Cardiac muscle cell (in vitro differentiated cells and primary cell): Measurements from ENCODE around the gene PKP4. TPM values are rescaled to one million over a fixed set of nuclear protein-coding genes. Genes with fewer than 3 reads are reported as not detected.
A peak's percentile ranks its signal among the peaks of the same experiment; 100 is the strongest.

Experiments
- DNase-seq, 2 donors: peaks; one replicate each; pipeline versions ENCODE4 v3.0.0 to v3.0.0-alpha.2; 2010 to 2017; ENCODE audit warnings: low read depth in 1 of 2, low spot score in 1 of 2
- H3K27ac ChIP-seq: fragments of 200-600 bp; sonication (generic); 2 replicates; pipeline ENCODE4 v1.5.1; 2016
- H3K27me3 ChIP-seq: fragments of 200-600 bp; sonication (generic); 2 replicates; pipeline ENCODE4 v1.6.0; 2016; ENCODE audit warnings: control low read depth
- H3K36me3 ChIP-seq: fragments of 200-600 bp; sonication (generic); 2 replicates; pipeline ENCODE4 v1.5.1; 2016; ENCODE audit warnings: control low read depth
- H3K4me1 ChIP-seq: fragments of 200-600 bp; sonication (generic); 2 replicates; pipeline ENCODE4 v1.8.1; 2017; ENCODE audit warnings: low read depth, mild to moderate bottlenecking, mixed run types
- H3K4me3 ChIP-seq: fragments of 200-600 bp; sonication (generic); 2 replicates; pipeline ENCODE4 v1.5.1; 2016; ENCODE audit warnings: mild to moderate bottlenecking
- H3K9me3 ChIP-seq: fragments of 200-600 bp; sonication (generic); 2 replicates; pipeline ENCODE4 v1.5.1; 2017; ENCODE audit warnings: low read depth, mild to moderate bottlenecking, control low read depth
- CTCF ChIP-seq: IDR thresholded peaks from 2 replicates; pipeline ENCODE4 v1.5.1; 2012; ENCODE audit warnings: low read depth, mild to moderate bottlenecking, low read length
- polyA plus RNA-seq: library from polyadenylated mRNA; unstranded; fragments of >200 nt; fragmentation: Nextera tagmentation; extraction: Ambion mirVana; gene quantifications from 2 replicates; pipeline ENCODE4 v1.2.1, GENCODE V29; 2016
- total RNA-seq: library from RNA; depleted of rRNA; stranded (reverse); fragments of >200 nt; gene quantifications from 2 replicates; pipeline ENCODE4 v1.2.3, GENCODE V29; 2016

Gene PKP4
- total and polyA plus RNA-seq, 2 experiments from 2014 or later: 7.2 to 73.1 TPM

- Histone ChIP-seq H3K36me3 (no peaks in the 10 kb centered on the region), H3K27me3 (no peaks in the 10 kb centered on the region), H3K4me3 (no peak overlapping the region), H3K9me3 (no peaks in the 10 kb centered on the region), H3K27ac (no peak overlapping the region), H3K4me1 (no peaks in the 10 kb centered on the region)
- DNase-seq: peak in 1 of 2 donors; percentile 17
- TF ChIP-seq CTCF: no peak
Measured at GRCh38 chr2:158725441-158725891, 268.7 kb downstream of the PKP4 start.

GRCh38 chr2:158726911-158727592 is 270.3 kb downstream of the PKP4 start:
- Histone ChIP-seq H3K27ac (no peak overlapping the region), H3K4me1 (no peaks in the 10 kb centered on the region), H3K27me3 (no peaks in the 10 kb centered on the region), H3K36me3 (no peaks in the 10 kb centered on the region), H3K4me3 (no peak overlapping the region), H3K9me3 (no peaks in the 10 kb centered on the region)
- TF ChIP-seq CTCF: no peak
- no peak for DNase-seq

GRCh38 chr2:158728422-158728821 is 271.7 kb downstream of the PKP4 start:
- no peaks in the 10 kb centered on the region for H3K36me3 ChIP-seq
- no peak overlapping the region for H3K4me3 ChIP-seq
- TF ChIP-seq CTCF: no peak
- H3K9me3 ChIP-seq: no peaks in the 10 kb centered on the region
- no peak overlapping the region for H3K27ac ChIP-seq
- no peaks in the 10 kb centered on the region for H3K4me1 ChIP-seq
- no peaks in the 10 kb centered on the region for H3K27me3 ChIP-seq
- DNase-seq: no peak

- no peak for DNase-seq
- Histone ChIP-seq H3K27me3 (no peaks in the 10 kb centered on the region), H3K36me3 (no peaks in the 10 kb centered on the region), H3K4me3 (no peak overlapping the region), H3K9me3 (no peaks in the 10 kb centered on the region), H3K27ac (no peak overlapping the region), H3K4me1 (no peaks in the 10 kb centered on the region)
- TF ChIP-seq CTCF: no peak
Measured at GRCh38 chr2:158729451-158729850, 272.7 kb downstream of the PKP4 start.

- no peaks in the 10 kb centered on the region for H3K4me1 ChIP-seq
Measured at GRCh38 chr2:158729873-158730620, 273.3 kb downstream of the PKP4 start.

More at GRCh38 chr2:158729873-158730620, 273.3 kb downstream of the PKP4 start:
- TF ChIP-seq CTCF: no peak
- H3K36me3 ChIP-seq: no peaks in the 10 kb centered on the region
- no peak overlapping the region for H3K27ac ChIP-seq
- H3K27me3 ChIP-seq: no peaks in the 10 kb centered on the region
- H3K9me3 ChIP-seq: no peaks in the 10 kb centered on the region
- no peak for DNase-seq
- no peak overlapping the region for H3K4me3 ChIP-seq
